Smooth muscle cell (in vitro differentiated cells): Measurements from ENCODE around the gene TRAK1. TPM values are rescaled to one million over a fixed set of nuclear protein-coding genes. Genes with fewer than 3 reads are reported as not detected.

Source experiments
- DNase-seq: peaks from one replicate; lab custom pipeline; 2025; ENCODE audit not compliant: unreplicated experiment; lab: John Stamatoyannopoulos, UW
- H2AFZ ChIP-seq: fragments of 200-600 bp; sonication (generic); 2 replicates; pipeline ENCODE4 v1.6.0; 2016; ENCODE audit warnings: antibody characterized with exemption, low read depth, mild to moderate bottlenecking
- H3F3A ChIP-seq: fragments of 200-600 bp; sonication (generic); 2 replicates; pipeline ENCODE4 v1.6.0; 2017; ENCODE audit warnings: antibody characterized with exemption, low read depth
- H3K27ac ChIP-seq: fragments of 200-600 bp; sonication (generic); 2 replicates; pipeline ENCODE4 v1.5.1; 2016; ENCODE audit warnings: low read depth, mild to moderate bottlenecking
- H3K27me3 ChIP-seq: fragments of 200-600 bp; sonication (generic); 2 replicates; pipeline ENCODE4 v1.6.1; 2016; ENCODE audit warnings: low read depth, mild to moderate bottlenecking
- H3K36me3 ChIP-seq: fragments of 200-600 bp; sonication (generic); 2 replicates; pipeline ENCODE4 v1.5.1; 2016; ENCODE audit warnings: low read depth
- H3K4me1 ChIP-seq: fragments of 200-600 bp; sonication (generic); 2 replicates; pipeline ENCODE4 v1.5.1; 2016; ENCODE audit warnings: low read depth
- H3K4me2 ChIP-seq: fragments of 200-600 bp; sonication (generic); 2 replicates; pipeline ENCODE4 v1.6.0; 2016; ENCODE audit warnings: mild to moderate bottlenecking
- H3K4me3 ChIP-seq: fragments of 200-600 bp; sonication (generic); 2 replicates; pipeline ENCODE4 v1.5.1; 2016; ENCODE audit warnings: mild to moderate bottlenecking
- H3K79me2 ChIP-seq: fragments of 200-600 bp; sonication (generic); 2 replicates; pipeline ENCODE4 v1.6.0; 2016; ENCODE audit warnings: low read depth, mild to moderate bottlenecking
- H3K9ac ChIP-seq: fragments of 200-600 bp; sonication (generic); 2 replicates; pipeline ENCODE4 v1.6.0; 2016; ENCODE audit warnings: low read depth
- H3K9me3 ChIP-seq: fragments of 200-600 bp; sonication (generic); replicated peaks from 2 replicates; pipeline ENCODE4 v1.5.1; 2016; ENCODE audit warnings: low read depth
- H4K20me1 ChIP-seq: fragments of 200-600 bp; sonication (generic); 2 replicates; pipeline ENCODE4 v1.6.0; 2016; ENCODE audit warnings: low read depth
- WGBS: methylation state at CpG from one replicate; pipeline ENCODE4 v1.1.7; 2016; ENCODE audit warnings: low lambda C conversion rate; 5-methylcytosine and 5-hydroxymethylcytosine counted together
- polyA plus RNA-seq: library from polyadenylated mRNA; unstranded; fragments of >200 nt; fragmentation: Nextera tagmentation; extraction: Ambion mirVana; gene quantifications from 2 replicates; pipeline ENCODE4 v1.2.1, GENCODE V29; 2016
- total RNA-seq: library from RNA; depleted of rRNA; stranded (reverse); fragments of >200 nt; gene quantifications from 2 replicates; pipeline ENCODE4 v1.2.3, GENCODE V29; 2014
- TF ChIP-seq, protein P1 (sequence below): fragments of 200-600 bp; sonication (generic); IDR thresholded peaks from 2 replicates; pipeline ENCODE4 v1.5.1; 2017; ENCODE audit warnings: borderline replicate concordance, mild to moderate bottlenecking, antibody characterized with exemption; ENCODE audit not compliant: insufficient read depth, poor library complexity, severe bottlenecking

Gene TRAK1
- total and polyA plus RNA-seq, 2 experiments from 2014 or later, result 8.7 to 16.3 TPM

DNA sequence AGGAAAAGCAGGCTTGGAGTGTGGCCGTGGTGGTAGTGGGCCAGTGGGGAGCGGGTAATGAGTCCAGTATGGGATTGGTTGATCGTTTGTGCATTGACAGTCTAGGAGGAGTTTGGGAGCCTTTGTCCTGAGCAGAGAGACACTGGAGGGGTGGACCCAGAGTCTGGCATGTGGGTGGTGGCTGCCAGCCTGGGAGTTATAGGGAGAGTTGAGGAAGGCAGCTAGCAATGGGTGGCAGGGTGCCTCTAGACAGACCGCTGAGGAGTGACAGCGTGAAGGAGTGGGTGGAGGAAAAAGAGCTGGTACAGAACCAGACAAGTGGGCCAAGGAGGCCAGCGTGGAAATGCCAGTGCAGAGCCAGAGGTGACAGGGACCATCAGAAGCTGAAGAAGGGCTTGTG, 176.7 kb downstream of the TRAK1 start:
- no peak overlapping the region for H3K9ac ChIP-seq
- H3K79me2 ChIP-seq, result no peaks in the 10 kb centered on the region
- H3K4me1 ChIP-seq, result peaks cover 4% of the 10 kb centered on the region
- H4K20me1 ChIP-seq, result no peaks in the 10 kb centered on the region
- no peak overlapping the region for H3K27ac ChIP-seq
- DNase-seq, result no peak
- H3K4me3 ChIP-seq, result no peak overlapping the region
- H2AFZ ChIP-seq, result no peak overlapping the region
- no peak overlapping the region for H3K4me2 ChIP-seq
- 91% methylated on average over 6 of the region's 6 CpGs for WGBS
- peaks cover 46% of the 10 kb centered on the region for H3K27me3 ChIP-seq
- H3F3A ChIP-seq, result no peaks in the 10 kb centered on the region
- H3K36me3 ChIP-seq, result no peaks in the 10 kb centered on the region
- TF ChIP-seq, protein P1, sequence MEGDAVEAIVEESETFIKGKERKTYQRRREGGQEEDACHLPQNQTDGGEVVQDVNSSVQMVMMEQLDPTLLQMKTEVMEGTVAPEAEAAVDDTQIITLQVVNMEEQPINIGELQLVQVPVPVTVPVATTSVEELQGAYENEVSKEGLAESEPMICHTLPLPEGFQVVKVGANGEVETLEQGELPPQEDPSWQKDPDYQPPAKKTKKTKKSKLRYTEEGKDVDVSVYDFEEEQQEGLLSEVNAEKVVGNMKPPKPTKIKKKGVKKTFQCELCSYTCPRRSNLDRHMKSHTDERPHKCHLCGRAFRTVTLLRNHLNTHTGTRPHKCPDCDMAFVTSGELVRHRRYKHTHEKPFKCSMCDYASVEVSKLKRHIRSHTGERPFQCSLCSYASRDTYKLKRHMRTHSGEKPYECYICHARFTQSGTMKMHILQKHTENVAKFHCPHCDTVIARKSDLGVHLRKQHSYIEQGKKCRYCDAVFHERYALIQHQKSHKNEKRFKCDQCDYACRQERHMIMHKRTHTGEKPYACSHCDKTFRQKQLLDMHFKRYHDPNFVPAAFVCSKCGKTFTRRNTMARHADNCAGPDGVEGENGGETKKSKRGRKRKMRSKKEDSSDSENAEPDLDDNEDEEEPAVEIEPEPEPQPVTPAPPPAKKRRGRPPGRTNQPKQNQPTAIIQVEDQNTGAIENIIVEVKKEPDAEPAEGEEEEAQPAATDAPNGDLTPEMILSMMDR, result no peak
- H3K9me3 ChIP-seq, result no peaks in the 10 kb centered on the region

DNA sequence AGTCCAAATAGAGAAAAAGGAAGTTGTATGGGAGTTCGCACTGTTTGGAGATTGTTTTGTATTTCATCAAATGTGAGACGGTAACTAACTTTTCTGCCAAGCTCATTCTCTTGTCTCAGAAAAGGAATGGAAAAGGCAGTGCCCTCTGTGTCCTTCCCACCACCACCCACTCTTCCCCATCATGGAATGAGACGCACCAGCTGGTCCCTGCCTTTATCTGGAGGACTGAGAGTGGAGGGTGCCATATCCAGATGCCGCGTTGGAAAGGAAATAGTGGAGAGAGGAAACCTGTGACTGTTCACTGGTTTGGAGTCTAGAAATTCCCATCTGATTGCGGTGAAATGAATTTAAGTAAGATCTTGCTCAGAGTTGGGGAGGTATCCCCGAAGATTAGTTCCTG, 178.5 kb downstream of the TRAK1 start:
- TF ChIP-seq, protein P1, result no peak
- no peak for DNase-seq
- no peaks in the 10 kb centered on the region for H3K79me2 ChIP-seq
- H3K27ac ChIP-seq, result no peak overlapping the region
- 91% methylated on average over 7 of the region's 7 CpGs for WGBS
- no peaks in the 10 kb centered on the region for H3F3A ChIP-seq
- no peak overlapping the region for H3K9ac ChIP-seq
- no peak overlapping the region for H2AFZ ChIP-seq
- H3K27me3 ChIP-seq, result peaks cover 28% of the 10 kb centered on the region
- no peaks in the 10 kb centered on the region for H3K36me3 ChIP-seq
- H4K20me1 ChIP-seq, result no peaks in the 10 kb centered on the region
- no peak overlapping the region for H3K4me2 ChIP-seq
- no peaks in the 10 kb centered on the region for H3K9me3 ChIP-seq
- H3K4me3 ChIP-seq, result no peak overlapping the region
- H3K4me1 ChIP-seq, result no peaks in the 10 kb centered on the region

DNA sequence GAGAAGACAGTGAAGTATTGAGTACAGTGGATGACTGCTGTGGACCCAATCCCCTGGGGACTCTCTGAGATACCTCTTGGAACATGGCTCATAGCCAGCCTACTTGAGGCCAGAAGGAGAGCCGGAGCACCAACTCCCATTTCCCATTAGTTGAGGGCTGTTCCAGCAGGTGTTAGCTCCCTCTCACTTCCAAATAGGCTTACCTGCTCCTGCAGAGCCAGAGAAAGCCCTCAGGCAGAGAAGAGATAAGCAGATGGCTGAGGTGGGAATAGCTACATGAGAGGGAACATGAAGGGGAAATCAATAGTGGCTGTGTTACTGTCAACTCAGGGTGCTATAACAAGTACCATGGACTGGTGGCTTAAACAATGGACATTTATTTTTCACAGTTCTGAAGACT, 179.4 kb downstream of the TRAK1 start:
- Histone ChIP-seq H3K4me3 (no peak overlapping the region), H3K9me3 (no peaks in the 10 kb centered on the region)
- 95% methylated on average over 1 of the region's 1 CpG for WGBS

DNA sequence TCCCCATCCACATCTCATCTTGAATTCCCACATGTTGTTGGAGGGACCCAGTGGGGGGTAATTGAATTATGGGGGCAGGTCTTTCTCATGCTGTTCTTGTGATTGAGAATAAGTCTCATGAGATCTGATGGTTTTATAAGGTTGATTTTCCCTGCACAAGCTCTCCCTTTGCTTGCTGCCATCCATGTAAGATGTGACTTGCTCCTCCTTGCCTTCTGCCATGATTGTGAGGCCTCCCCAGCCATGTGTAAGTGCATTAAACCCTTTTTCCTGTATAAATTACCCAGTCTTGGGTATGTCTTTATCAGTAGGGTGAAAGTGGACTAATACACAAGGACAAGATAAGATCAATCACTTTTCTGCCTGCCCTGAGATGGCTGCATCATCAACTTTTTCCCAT, 180.6 kb downstream of the TRAK1 start:
- TF ChIP-seq, protein P1, result no peak
- Histone ChIP-seq H3F3A (no peaks in the 10 kb centered on the region), H2AFZ (no peak overlapping the region), H3K27me3 (peaks cover 22% of the 10 kb centered on the region), H3K4me2 (no peak overlapping the region), H4K20me1 (no peaks in the 10 kb centered on the region), H3K4me3 (no peak overlapping the region), H3K9ac (no peak overlapping the region), H3K9me3 (no peaks in the 10 kb centered on the region), H3K79me2 (no peaks in the 10 kb centered on the region), H3K4me1 (no peaks in the 10 kb centered on the region), H3K27ac (no peak overlapping the region), H3K36me3 (no peaks in the 10 kb centered on the region)
- no peak for DNase-seq

More for the DNA sequence above, 179.4 kb downstream of the TRAK1 start:
- Histone ChIP-seq H3K27me3 (peaks cover 22% of the 10 kb centered on the region), H3K4me1 (no peaks in the 10 kb centered on the region), H2AFZ (no peak overlapping the region), H4K20me1 (no peaks in the 10 kb centered on the region), H3K36me3 (no peaks in the 10 kb centered on the region), H3K9ac (no peak overlapping the region), H3K27ac (no peak overlapping the region), H3K4me2 (no peak overlapping the region), H3K79me2 (no peaks in the 10 kb centered on the region), H3F3A (no peaks in the 10 kb centered on the region)
- TF ChIP-seq, protein P1, result no peak
- DNase-seq, result no peak
